HepG2 (cell line): ENCODE results near the gene TNNI3K. TPM values are rescaled to one million over a fixed set of nuclear protein-coding genes. Genes with fewer than 3 reads are reported as not detected.

Experiments used
- ATAC-seq: fragments of 200-7000 bp; cut with Tn5 transposase; 3 replicates; pipeline ENCODE4 v1.9.1; 2020; ENCODE audit warnings: mild to moderate bottlenecking, moderate library complexity
- BruUV-seq: library from RNA; stranded (reverse); fragments of 400-500 nt; replicated peaks from 2 replicates; lab custom pipeline; 2021; lab: Mats Ljungman, UMichigan
- CTCF ChIA-PET: fragments of 300-600 bp; formaldehyde crosslinking; extraction: SDS; loops from one replicate; lab custom pipeline; 2021; ENCODE audit warnings: low total read pairs, inconsistent platforms, low intra/inter-chr PET ratio; lab: Yijun Ruan, JAX
- POLR2A ChIA-PET: fragments of 350-600 bp; sonication (Branson Sonifier 250); formaldehyde crosslinking; loops from one replicate; lab custom pipeline; 2020; ENCODE audit warnings: antibody characterized with exemption, inconsistent platforms; lab: Yijun Ruan, JAX
- DNase-seq: peaks from one replicate; pipeline ENCODE4 v3.0.0-alpha.2; 2015; ENCODE audit warnings: low spot score
- FAIRE-seq: peaks from 3 replicates; lab custom pipeline; 2011; peaks lifted over from hg19 to GRCh38; lab: Jason Lieb, UNC
- H2AFZ ChIP-seq: one replicate; pipeline ENCODE4 v1.6.1; 2011; ENCODE audit warnings: low read length, inconsistent platforms
- H3K27ac ChIP-seq: fragments of 300-600 bp; 3 replicates; pipeline ENCODE4 v1.8.0; 2011; ENCODE audit warnings: mixed run types, mild to moderate bottlenecking, mixed read lengths, low read length, inconsistent platforms; ENCODE audit not compliant: insufficient read depth; ENCODE audit errors: extremely low read length
- H3K27me3 ChIP-seq, 2 experiments: fragments of 200-600 bp in 1 of 2; 2 replicates in 1 of 2; 3 replicates in 1 of 2; pipeline versions ENCODE4 v1.6.0 to v1.8.0; 2011; ENCODE audit warnings: low read length in 2 of 2, mild to moderate bottlenecking in 2 of 2, moderate library complexity in 2 of 2, inconsistent platforms in 1 of 2; ENCODE audit not compliant: insufficient read depth in 2 of 2, control insufficient read depth in 1 of 2
- H3K36me3 ChIP-seq, 2 experiments: fragments of 200-600 bp in 1 of 2; replicated peaks in 1 of 2; 2 replicates in 1 of 2; 3 replicates in 1 of 2; pipeline versions ENCODE4 v1.5.1 to v1.8.0; 2011; ENCODE audit warnings: low read length in 2 of 2, inconsistent platforms in 1 of 2; ENCODE audit not compliant: insufficient read depth in 2 of 2, control insufficient read depth in 1 of 2
- H3K4me1 ChIP-seq: 2 replicates; pipeline ENCODE4 v1.5.1; 2012; ENCODE audit warnings: low read length, inconsistent platforms; ENCODE audit not compliant: insufficient read depth
- H3K4me2 ChIP-seq: 2 replicates; pipeline ENCODE4 v1.6.0; 2011; ENCODE audit warnings: low read depth, low read length, inconsistent platforms
- H3K4me3 ChIP-seq, 3 experiments: fragments of 200-600 bp in 1 of 3; sonication (generic), shearing (Covaris generic) in 1 of 3; replicated peaks in 1 of 3; 2 replicates each; pipeline ENCODE4 v1.5.1; 2011 to 2016; ENCODE audit warnings: low read length in 3 of 3, inconsistent platforms in 2 of 3, low read depth in 2 of 3, mild to moderate bottlenecking in 2 of 3, control low read depth in 1 of 3, mixed read lengths in 1 of 3; ENCODE audit not compliant: insufficient read depth in 1 of 3
- H3K79me2 ChIP-seq: one replicate; pipeline ENCODE4 v1.6.1; 2011; ENCODE audit warnings: low read length, inconsistent platforms; ENCODE audit not compliant: insufficient read depth
- H3K9ac ChIP-seq: 2 replicates; pipeline ENCODE4 v1.6.0; 2011; ENCODE audit warnings: mild to moderate bottlenecking, low read depth, low read length, inconsistent platforms; ENCODE audit not compliant: insufficient read depth
- H3K9me3 ChIP-seq: 2 replicates; pipeline ENCODE4 v1.5.1; 2012; ENCODE audit warnings: mild to moderate bottlenecking, low read length
- H4K20me1 ChIP-seq: 2 replicates; pipeline ENCODE4 v1.6.0; 2011; ENCODE audit warnings: inconsistent platforms, mild to moderate bottlenecking, low read length, moderate library complexity; ENCODE audit not compliant: insufficient read depth
- AFF4 ChIP-seq: sonication (generic); formaldehyde crosslinking; IDR thresholded peaks from 2 replicates; pipeline ENCODE4 v1.4.0; 2020; ENCODE audit warnings: missing genetic modification reagents
- CENPBD1 ChIP-seq: sonication (generic); formaldehyde crosslinking; IDR thresholded peaks from 2 replicates; pipeline ENCODE4 v1.8.0; 2022; ENCODE audit warnings: missing genetic modification reagents, low read depth, mild to moderate bottlenecking, borderline replicate concordance
- DR1 ChIP-seq: sonication (generic); formaldehyde crosslinking; IDR thresholded peaks from 2 replicates; pipeline ENCODE4 v1.8.0; 2021; ENCODE audit warnings: mild to moderate bottlenecking, missing genetic modification reagents, inconsistent platforms
- FOXC1 ChIP-seq: sonication (generic); formaldehyde crosslinking; IDR thresholded peaks from 2 replicates; pipeline ENCODE4 v1.8.0; 2022; ENCODE audit warnings: mild to moderate bottlenecking, missing genetic modification reagents, borderline replicate concordance
- MAFF ChIP-seq: IDR thresholded peaks from 2 replicates; pipeline ENCODE4 v1.6.1; 2011; ENCODE audit warnings: low read depth, low read length, improper control_type of control experiment
- PCBP2 ChIP-seq: fragments of 200-400 bp; formaldehyde crosslinking; optimal IDR thresholded peaks from 2 replicates; pipeline ENCODE3; 2018; ENCODE audit warnings: low read length, low read depth; ENCODE audit not compliant: poor library complexity, severe bottlenecking
- SMYD3 ChIP-seq: sonication (generic); formaldehyde crosslinking; IDR thresholded peaks from 2 replicates; pipeline ENCODE4 v1.8.1; 2023; ENCODE audit warnings: mild to moderate bottlenecking, missing genetic modification reagents
- THAP11 ChIP-seq: IDR thresholded peaks from 2 replicates; pipeline ENCODE4 v1.6.1; 2016; ENCODE audit warnings: missing biosample characterization, missing genetic modification reagents
- U2AF1 ChIP-seq: fragments of 200-400 bp; formaldehyde crosslinking; optimal IDR thresholded peaks from 2 replicates; pipeline ENCODE3; 2017; ENCODE audit warnings: mild to moderate bottlenecking, low read depth, low read length
- ZFY ChIP-seq: sonication (generic); formaldehyde crosslinking; IDR thresholded peaks from 2 replicates; pipeline ENCODE4 v1.4.0; 2020; ENCODE audit warnings: missing genetic modification reagents
- ZNF256 ChIP-seq: sonication (generic); formaldehyde crosslinking; conservative IDR thresholded peaks from 2 replicates; pipeline ENCODE4 v1.4.0; 2020; ENCODE audit warnings: missing genetic modification reagents
- ZNF589 ChIP-seq: sonication (generic); formaldehyde crosslinking; conservative IDR thresholded peaks from 2 replicates; pipeline ENCODE4 v1.8.0; 2022; ENCODE audit warnings: mild to moderate bottlenecking, moderate library complexity, missing genetic modification reagents
- ZNF660 ChIP-seq: sonication (generic); formaldehyde crosslinking; IDR thresholded peaks from 2 replicates; pipeline ENCODE4 v1.5.1; 2020; ENCODE audit warnings: mild to moderate bottlenecking, low read depth, missing genetic modification reagents, borderline replicate concordance
- ZNF724P ChIP-seq: sonication (generic); formaldehyde crosslinking; IDR thresholded peaks from 2 replicates; pipeline ENCODE4 v1.8.0; 2022; ENCODE audit warnings: missing genetic modification reagents, borderline replicate concordance
- WGBS: methylation state at CpG from one replicate; pipeline ENCODE4 v1.1.6; 2017; ENCODE audit warnings: low lambda C conversion rate; 5-methylcytosine and 5-hydroxymethylcytosine counted together
- in situ Hi-C: cut with HindIII; loops from 2 replicates; pipeline ENCODE4 v1.10.0; 2017; ENCODE audit warnings: low pct_unique_long_range_greater_than_20kb; ENCODE audit not compliant: extremely low pct_ligation_motif_present
- intact Hi-C: fragments of 100-400 bp; cut with micrococcal nuclease; formaldehyde crosslinking; loops from one replicate; pipeline ENCODE4 v1.10.0; 2022; ENCODE audit not compliant: unreplicated experiment
- polyA plus RNA-seq, 8 experiments: library from polyadenylated mRNA; depleted of rRNA in 3 of 8; stranded (reverse) in 7 of 8; unstranded in 1 of 8; fragments of >200 nt; fragmentation: Illumina TruSeq in 4 of 8; extraction: Trizol in 4 of 8; gene quantifications; 2 replicates each; pipeline versions ENCODE4 v1.2.1 to v1.2.3, GENCODE V29; 2011 to 2016; ENCODE audit warnings: low read depth in 4 of 8, missing spikeins in 1 of 8, mixed read lengths in 1 of 8; ENCODE audit not compliant: insufficient read depth in 1 of 8
- total RNA-seq, 5 experiments: library from RNA; depleted of rRNA; stranded (reverse); fragments of >200 nt; fragmentation: Illumina TruSeq; extraction: Trizol; gene quantifications; 2 replicates each; pipeline ENCODE4 v1.2.3, GENCODE V29; 2016; ENCODE audit warnings: low read depth in 1 of 5
- TF ChIP-seq, protein P1 (sequence below): sonication (generic); formaldehyde crosslinking; conservative IDR thresholded peaks from 2 replicates; pipeline ENCODE4 v1.8.0; 2022; ENCODE audit warnings: low read depth, missing genetic modification reagents
- TF ChIP-seq, protein P2 (sequence below): sonication (generic); formaldehyde crosslinking; IDR thresholded peaks from 2 replicates; pipeline ENCODE4 v1.5.1; 2020; ENCODE audit warnings: missing genetic modification reagents, mild to moderate bottlenecking, borderline replicate concordance

Gene TNNI3K
- total and polyA plus RNA-seq, 2 of the 13 experiments (the other 11 are each of a cell fraction or from before 2014, with no cell fraction given) = 1.1 TPM; not detected in 1

DNA sequence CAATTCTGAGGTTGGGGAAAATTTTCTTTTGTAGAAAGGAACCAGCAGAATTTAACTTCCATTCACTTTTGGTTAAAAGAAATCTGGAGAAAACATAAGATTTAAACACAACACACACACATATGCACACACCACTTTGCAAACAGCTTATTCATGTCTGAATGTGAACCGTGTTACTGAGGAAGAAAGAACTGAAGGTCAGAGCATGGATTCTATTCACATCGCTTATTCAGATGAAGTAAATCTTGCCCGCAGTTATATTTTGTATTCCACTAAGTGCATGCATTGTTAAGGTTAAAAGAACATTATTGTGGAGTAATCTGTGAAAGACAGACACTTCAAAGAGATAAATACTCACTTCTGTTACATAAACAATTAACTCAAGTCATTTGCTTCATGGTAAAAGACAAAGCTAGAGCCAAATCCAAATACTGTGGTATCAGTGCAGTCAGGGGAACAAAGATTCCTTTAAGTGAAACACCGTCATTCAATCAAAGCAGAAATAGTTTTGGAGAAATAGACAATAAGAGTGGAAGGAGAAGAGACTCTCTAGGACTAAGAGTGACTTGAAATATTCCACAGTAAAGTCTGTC, 195.3 kb downstream of the TNNI3K start:
- H3K9me3 ChIP-seq = no peaks in the 10 kb centered on the region
- BruUV-seq = no TSS peak
- H3K4me3 ChIP-seq = no peak overlapping the region
- no peak for ATAC-seq
- ChIA-PET CTCF (no interaction called here), POLR2A (no interaction called here)
- H3K9ac ChIP-seq = no peak overlapping the region
- H3K4me1 ChIP-seq = no peaks in the 10 kb centered on the region
- in situ Hi-C loops (no loop called here), intact Hi-C loops (no loop called here)
- no peak for DNase-seq
- H3K27ac ChIP-seq = no peak overlapping the region
- no peaks in the 10 kb centered on the region for H3K36me3 ChIP-seq
- H3K4me2 ChIP-seq = no peak overlapping the region
- FAIRE-seq = no peak
- H3K27me3 ChIP-seq = no peaks in the 10 kb centered on the region
- H3K79me2 ChIP-seq = no peaks in the 10 kb centered on the region
- H2AFZ ChIP-seq = no peak overlapping the region
- 4% methylated on average over 4 of the region's 4 CpGs for WGBS
- H4K20me1 ChIP-seq = no peaks in the 10 kb centered on the region
- TF ChIP-seq, protein P1, sequence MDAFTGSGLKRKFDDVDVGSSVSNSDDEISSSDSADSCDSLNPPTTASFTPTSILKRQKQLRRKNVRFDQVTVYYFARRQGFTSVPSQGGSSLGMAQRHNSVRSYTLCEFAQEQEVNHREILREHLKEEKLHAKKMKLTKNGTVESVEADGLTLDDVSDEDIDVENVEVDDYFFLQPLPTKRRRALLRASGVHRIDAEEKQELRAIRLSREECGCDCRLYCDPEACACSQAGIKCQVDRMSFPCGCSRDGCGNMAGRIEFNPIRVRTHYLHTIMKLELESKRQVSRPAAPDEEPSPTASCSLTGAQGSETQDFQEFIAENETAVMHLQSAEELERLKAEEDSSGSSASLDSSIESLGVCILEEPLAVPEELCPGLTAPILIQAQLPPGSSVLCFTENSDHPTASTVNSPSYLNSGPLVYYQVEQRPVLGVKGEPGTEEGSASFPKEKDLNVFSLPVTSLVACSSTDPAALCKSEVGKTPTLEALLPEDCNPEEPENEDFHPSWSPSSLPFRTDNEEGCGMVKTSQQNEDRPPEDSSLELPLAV (CRISPR knock-in tag) = no peak
- TF ChIP-seq ZFY (no peak), DR1 (CRISPR knock-in tag) (no peak), THAP11 (CRISPR knock-in tag) (no peak), U2AF1 (no peak), ZNF724P (CRISPR knock-in tag) (no peak), CENPBD1 (no peak), PCBP2 (no peak), ZNF660 (CRISPR knock-in tag) (no peak), AFF4 (CRISPR knock-in tag) (no peak), MAFF (no peak), ZNF256 (CRISPR knock-in tag) (no peak), FOXC1 (CRISPR knock-in tag) (no peak), SMYD3 (CRISPR knock-in tag) (no peak), ZNF589 (CRISPR knock-in tag) (no peak)
- TF ChIP-seq, protein P2, sequence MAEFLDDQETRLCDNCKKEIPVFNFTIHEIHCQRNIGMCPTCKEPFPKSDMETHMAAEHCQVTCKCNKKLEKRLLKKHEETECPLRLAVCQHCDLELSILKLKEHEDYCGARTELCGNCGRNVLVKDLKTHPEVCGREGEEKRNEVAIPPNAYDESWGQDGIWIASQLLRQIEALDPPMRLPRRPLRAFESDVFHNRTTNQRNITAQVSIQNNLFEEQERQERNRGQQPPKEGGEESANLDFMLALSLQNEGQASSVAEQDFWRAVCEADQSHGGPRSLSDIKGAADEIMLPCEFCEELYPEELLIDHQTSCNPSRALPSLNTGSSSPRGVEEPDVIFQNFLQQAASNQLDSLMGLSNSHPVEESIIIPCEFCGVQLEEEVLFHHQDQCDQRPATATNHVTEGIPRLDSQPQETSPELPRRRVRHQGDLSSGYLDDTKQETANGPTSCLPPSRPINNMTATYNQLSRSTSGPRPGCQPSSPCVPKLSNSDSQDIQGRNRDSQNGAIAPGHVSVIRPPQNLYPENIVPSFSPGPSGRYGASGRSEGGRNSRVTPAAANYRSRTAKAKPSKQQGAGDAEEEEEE = no peak
